NCI-H2196 treated with DMSO at 0.1 percent for 48 hours (cell line): ENCODE measurements around the gene POU2F2.

Experiments used
- DNase-seq: peaks from one replicate; lab custom pipeline; 2025; ENCODE audit not compliant: unreplicated experiment; lab: John Stamatoyannopoulos, UW

Gene POU2F2

DNA sequence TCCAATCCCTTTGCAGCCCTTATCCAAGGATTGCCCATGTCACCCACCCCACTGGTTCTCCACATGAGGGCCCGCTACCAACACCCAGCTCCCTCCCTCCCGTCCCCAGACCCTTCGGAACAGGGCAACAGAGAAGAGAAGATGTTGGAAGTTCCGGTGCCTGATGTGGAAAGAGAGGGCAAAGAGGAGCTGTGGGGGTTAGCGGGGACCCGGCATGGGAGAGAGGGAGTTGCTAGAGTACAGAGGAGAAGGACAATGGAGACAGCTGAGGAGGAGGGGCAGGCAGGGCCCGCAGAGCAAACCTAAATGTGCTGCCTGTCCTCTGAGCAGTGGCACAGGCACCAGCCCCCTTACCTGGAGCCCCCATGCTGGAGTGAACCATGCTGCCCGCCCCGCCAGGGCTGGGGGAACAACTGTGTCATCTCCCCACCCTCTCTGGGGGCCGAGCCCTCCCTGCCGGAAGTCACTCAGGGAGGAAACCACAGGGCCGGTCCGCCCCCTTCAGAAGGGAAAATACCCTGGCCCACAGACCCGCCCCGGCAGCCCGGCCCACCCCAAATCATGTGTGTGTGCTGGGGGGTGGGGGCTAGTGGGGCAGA is at the start of gene POU2F2:
TSS of gene POU2F2 (minus strand) at position 417 of the 599 bp plus-strand sequence. CDS start at position 382, 35 bp downstream.
- no peak for DNase-seq

DNA sequence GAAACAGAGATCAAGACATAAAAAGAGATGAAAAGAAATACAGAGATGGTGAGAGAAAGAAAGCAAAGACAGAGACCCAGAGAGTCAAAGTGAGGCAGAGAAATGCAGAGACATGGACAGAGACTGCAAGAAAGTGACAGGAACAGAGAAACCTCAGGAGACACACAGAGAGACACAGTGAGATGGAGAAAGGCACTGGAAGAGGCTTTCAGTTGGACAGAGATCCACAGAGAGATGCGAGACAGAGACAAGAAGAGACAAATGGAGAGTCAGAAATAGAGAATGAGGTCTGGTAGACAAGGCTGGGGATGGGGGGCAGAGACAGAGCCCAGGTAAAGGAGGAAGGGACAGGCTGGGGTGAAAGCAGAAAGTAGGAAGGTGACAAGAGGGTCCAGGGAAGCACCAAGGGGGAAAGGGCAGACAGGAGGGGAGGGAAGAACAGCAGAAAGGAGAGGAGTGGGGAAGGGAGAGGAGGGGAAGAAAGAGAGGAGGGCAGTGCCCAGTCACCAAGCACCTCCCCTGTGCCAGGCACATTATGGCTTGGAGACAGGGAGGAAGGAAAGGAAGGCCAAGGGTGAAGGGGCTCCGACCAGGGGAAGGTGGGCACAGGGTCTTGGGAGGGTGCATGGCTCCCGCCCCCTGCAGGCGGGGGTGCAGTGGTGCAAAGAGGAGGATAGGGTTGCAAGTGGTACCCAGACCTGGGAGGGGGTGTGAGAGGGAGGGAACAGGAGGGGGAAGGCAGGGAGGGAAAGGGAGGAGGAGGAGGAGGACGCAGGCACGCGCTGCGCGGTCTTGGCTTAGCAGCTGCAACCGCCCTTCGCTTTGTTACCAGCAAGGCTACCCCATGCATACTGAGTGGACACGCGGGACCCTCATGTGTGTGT is 46.8 kb upstream of the POU2F2 start:
- DNase-seq, result no peak

DNA sequence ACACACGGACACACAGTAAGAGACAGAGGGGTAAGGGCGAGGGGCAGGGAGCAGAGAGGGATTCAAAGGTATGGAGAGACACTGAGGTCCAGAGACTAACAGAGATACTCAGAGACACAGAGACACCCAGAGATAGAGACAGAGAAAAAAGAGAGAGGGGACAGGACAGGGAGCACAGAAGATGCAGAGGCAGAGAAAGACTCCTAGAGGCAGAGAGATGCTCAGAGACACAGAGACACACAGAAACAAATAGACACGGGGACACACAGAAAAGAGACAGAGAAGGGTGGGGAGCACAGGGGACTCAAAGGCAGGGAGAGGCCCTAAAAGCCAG is 45.4 kb upstream of the POU2F2 start:
- no peak for DNase-seq

- DNase-seq, result peak; percentile 88
These were observed 44.9 kb upstream of the POU2F2 start for GRCh38 chr19:42176990-42177685.

- no peak for DNase-seq
These were observed 44.4 kb upstream of the POU2F2 start for GRCh38 chr19:42176649-42176989.

DNA sequence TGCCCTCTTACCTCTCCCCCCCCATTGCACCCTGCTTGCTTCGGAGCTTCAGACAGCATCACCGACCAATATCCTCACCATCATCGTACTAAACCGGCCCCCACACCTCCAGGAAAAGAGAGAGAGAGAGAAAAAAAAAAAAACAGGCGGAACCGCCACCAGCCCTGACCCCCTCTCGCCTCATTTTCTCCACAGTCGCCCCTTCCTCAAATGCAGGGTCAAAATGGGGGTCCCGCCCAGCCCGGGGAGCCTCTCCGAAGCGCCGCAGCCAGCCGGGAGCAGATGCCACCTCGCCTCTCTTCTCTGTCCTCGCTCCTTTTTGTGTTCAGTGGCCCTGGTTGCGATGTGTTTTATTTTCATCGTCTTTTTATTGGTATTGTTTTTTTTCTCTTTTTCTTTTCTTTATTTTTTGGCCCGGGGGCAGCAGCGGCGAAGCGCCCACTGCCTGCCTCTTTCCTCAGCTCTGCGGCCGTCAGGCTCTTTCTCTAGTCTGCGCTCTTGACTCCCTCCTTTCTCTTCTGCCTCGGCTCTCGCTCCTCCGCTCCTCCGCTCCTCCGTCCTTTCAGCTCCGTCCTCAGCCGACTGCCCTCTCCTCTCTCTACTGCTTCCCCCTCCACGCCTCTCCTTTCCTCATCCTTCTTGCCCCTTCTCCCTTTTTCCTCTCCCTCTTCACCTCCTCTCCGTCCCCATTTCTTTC is 43.9 kb upstream of the POU2F2 start:
- peak; percentile 5 for DNase-seq

DNA sequence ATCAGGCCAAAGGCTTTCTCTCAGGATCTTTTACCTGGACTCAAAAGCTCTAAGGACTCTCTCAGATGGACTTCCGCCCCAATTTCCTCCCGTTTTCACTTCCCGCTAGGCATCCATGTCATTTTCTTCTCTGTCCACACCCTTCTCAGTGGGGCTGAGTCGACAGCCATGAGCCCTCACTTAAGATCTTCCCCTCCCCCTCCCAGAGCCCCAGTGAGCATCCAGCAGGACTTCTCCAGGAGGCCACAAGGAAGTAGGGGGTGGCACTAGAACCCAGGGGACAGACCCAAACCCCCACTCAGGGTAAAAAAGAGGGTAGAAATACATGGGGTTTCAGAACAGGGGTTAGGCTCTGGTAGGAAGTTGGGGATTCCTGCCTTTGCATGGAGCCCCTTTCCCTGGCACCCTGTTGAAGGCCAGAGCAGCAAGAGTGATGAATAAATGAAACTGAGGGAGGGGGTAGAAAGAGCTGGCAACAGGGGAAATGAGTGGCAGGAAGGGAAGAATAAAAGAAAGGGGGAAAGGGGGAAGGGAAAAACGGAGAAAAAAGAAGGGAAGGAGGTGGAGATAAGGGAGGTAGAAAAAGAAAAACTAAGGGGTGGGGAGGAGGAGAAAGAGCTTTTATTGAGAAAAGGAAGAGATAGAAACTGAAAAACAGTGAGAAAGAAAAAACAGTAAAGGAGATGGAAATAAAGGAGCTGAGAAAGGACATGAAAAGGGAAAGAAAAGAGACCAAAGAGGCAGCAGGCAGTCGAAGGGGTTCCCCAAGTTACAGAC is 42.9 kb upstream of the POU2F2 start:
- no peak for DNase-seq

GRCh38 chr19:42174188-42174587 is 41.9 kb upstream of the POU2F2 start:
- DNase-seq, result no peak

GRCh38 chr19:42173695-42174094 is 41.4 kb upstream of the POU2F2 start:
- no peak for DNase-seq

DNA sequence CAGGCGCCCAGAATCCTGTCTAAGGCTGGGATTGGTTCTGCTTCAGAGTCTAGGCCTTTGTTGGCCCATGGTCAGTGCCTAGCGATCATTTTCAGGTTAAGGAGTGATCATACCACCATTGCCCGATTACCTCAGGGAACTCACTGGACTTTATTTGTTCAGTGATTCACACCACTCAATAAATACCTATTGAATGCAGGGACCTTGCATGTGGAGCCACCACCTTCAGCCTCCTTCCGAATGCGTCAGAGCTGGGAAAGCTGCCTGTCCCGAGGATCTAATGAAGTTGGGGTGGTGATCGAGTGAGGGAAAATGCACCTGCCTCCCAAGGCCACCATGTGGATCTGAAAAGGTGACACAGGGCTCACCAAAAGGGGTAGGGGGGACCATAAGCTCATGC is 40.0 kb upstream of the POU2F2 start:
- no peak for DNase-seq

DNA sequence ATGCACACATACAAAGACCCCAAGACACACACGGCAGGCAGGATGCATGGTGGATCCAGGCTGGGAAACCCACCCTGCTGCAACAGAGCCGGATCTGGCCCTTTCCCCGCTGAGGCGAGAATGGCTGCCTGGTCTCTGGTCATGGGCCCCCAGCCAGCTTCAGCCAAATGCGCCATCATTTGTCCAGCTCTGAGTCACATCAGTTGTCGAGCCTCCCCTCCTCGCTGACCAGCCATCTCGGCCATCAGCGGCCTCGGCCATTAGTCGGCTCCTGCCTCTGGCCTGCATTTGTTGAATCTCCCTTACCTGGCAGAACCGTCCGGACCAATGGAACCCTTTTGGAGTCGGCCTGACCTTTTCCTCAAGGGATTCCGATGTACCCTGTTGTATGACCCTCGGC is 38.5 kb upstream of the POU2F2 start:
- no peak for DNase-seq

DNA sequence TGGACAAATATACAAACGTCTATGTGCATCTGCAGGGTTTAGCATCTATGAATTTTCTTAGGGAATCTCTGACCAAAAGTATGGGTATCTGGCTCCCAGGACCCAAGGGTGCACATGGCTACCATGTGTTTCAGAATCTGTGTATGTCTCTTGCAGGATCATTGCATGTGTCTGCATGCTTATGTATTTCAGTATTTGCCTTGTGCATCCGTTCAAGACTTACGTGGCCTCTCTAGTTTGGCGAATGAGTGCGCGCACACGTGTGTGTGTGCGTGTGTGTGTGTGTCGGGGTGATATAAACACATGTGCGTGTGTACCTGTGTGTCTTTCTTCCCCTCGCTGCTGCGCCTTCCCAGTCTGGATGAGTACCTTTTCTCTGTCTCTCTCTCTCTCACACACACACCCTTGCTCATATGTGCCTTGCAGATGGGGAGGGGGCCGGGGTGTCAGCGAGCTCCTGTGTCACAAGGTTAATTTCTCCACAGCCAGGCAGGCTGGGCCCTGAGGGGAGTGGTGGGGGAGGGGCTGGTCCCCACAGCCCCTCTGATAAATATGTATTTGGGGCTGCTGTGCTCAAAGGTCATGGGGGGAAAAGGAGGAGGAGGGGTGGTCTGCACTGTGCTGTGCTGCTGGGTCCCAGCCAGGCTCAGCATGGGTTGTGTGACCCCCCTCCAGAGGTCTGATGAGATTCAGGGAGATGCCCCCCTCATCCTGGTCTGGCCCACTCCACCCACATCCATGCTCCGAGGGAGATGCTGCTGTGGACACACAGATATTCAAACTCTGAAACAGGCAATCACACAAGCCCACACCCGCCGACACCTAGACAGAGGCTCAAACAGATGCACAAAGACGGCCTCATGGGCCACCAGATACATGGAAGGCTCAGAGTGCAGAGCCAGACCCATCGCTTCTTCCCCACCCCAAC is 37.5 kb upstream of the POU2F2 start:
- DNase-seq, result no peak

DNA sequence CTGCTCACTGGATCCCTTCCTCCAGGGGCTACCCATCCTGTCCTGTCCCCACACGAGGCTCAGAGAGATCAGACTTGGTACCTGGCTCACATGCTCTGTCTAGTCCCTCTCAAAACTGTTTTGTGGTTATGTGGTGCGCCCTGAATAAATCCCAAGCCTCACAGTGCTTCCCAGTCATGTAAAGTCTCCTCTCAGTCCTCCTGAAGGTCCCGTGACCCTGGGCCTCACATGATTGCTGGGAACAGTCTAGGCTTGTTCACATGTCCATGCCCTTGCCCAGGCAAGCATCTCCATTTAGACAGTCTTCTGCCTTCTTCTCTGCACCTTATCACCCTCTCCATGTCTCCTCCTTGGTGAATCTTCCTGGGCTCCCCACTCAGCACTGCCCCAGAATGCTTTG is 36.0 kb upstream of the POU2F2 start:
- no peak for DNase-seq

- no peak for DNase-seq
These were observed 34.1 kb upstream of the POU2F2 start for GRCh38 chr19:42166316-42166715.

DNA sequence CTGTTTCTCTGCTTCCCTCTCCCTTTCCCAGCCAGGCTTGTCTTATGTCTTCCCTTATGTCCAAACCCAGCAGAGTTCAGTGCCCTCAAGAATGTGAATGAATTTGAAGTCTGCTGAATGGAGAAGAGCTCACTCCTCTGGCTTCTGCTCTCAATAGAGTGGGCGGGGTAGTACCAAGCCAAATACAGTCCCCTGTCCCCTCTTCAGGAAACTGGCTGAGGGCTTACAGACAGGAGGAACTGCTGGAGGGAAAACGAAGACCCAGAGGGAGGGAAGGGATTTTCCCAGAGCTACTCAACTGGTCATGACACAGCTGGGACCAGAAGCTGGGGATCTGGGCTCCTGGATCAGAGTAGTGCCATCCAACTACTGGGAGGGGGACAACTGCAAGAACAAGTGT is 32.9 kb upstream of the POU2F2 start:
- no peak for DNase-seq

DNA sequence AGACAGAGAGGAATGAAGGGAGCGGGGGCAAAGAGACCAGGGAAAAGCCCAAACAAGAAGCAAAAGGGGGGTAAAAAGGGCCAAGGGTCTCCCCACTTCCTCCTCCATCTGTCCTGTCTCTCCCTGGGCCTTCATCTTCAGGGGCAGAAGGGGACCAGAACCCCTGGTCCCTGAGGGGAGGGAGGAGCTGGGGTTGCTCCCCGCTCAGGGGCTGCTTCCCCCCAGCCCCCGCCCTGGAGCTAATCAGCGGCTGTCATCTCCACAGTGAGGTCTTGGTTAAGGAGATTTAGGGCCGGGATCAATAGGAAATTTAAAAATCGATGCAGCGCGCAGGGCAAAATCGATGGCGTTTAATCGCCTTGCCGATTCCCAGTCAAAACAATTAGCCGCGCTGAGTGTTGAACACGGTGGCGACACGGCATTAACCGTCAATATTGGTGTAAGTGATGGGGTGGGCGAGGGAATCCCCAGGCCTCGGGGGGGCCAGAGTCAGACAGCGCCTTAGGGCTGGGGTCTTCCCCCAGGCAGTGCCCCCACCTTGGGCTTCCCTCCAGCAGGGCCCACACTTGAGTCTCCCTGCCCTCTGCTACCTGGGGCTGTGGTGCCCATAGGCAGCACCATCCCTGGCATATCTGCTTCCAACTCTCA is 29.5 kb upstream of the POU2F2 start:
- DNase-seq, result no peak

- DNase-seq, result no peak
These were observed 27.7 kb upstream of the POU2F2 start for GRCh38 chr19:42159942-42160341.

GRCh38 chr19:42158926-42159325 is 26.7 kb upstream of the POU2F2 start:
- DNase-seq, result no peak

- no peak for DNase-seq
These were observed 24.3 kb upstream of the POU2F2 start for GRCh38 chr19:42156571-42156970.
